ENCODE results near the gene CDH13.

Gene CDH13

DNA sequence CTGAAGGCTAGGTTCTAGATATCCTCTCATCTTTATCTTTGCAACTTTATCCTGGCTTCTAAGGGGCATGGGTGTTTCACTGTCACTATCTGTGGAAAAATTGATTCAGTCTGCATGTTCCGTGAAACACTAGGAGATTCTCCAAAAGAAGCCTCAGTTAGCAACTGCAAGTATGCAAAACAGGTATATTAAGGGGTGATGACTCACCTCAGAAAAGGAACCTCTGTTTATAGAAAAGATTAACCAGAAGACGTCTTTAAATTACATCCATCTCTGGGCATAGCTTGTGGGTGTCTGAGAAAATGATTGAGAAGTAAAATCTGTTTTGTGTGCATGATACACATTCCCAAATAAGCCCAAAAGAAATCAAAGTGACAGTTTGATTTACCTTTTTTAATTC, 827.2 kb downstream of the CDH13 start:
- no peaks in the 10 kb centered on the region for H3K27me3 ChIP-seq (replicated peaks; ENCODE audit: insufficient read depth, low read length)
- H3F3A ChIP-seq (ENCODE audit: insufficient read depth, low read length) = no peaks in the 10 kb centered on the region
- H3K4me3 ChIP-seq (ENCODE audit: low read length) = no peak overlapping the region
- H3K9ac ChIP-seq (ENCODE audit: low read length) = no peak overlapping the region
- no peaks in the 10 kb centered on the region for H3K4me1 ChIP-seq (ENCODE audit: low read length)
- TF ChIP-seq EZH2 (optimal IDR thresholded peaks at IDR 0.05; ENCODE audit: low read depth, low read length) = no peak
- TF ChIP-seq EZH2phosphoT487 (IDR thresholded peaks at IDR 0.05; ENCODE audit: low read length) = no peak
- TF ChIP-seq, protein P1, sequence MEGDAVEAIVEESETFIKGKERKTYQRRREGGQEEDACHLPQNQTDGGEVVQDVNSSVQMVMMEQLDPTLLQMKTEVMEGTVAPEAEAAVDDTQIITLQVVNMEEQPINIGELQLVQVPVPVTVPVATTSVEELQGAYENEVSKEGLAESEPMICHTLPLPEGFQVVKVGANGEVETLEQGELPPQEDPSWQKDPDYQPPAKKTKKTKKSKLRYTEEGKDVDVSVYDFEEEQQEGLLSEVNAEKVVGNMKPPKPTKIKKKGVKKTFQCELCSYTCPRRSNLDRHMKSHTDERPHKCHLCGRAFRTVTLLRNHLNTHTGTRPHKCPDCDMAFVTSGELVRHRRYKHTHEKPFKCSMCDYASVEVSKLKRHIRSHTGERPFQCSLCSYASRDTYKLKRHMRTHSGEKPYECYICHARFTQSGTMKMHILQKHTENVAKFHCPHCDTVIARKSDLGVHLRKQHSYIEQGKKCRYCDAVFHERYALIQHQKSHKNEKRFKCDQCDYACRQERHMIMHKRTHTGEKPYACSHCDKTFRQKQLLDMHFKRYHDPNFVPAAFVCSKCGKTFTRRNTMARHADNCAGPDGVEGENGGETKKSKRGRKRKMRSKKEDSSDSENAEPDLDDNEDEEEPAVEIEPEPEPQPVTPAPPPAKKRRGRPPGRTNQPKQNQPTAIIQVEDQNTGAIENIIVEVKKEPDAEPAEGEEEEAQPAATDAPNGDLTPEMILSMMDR (IDR thresholded peaks at IDR 0.05; ENCODE audit: low read length) = no peak
- H3K9me3 ChIP-seq (replicated peaks; ENCODE audit: insufficient read depth, low read length) = no peaks in the 10 kb centered on the region
- no peaks in the 10 kb centered on the region for H3K36me3 ChIP-seq (replicated peaks; ENCODE audit: insufficient read depth, low read length)
- no peak overlapping the region for H2AFZ ChIP-seq (ENCODE audit: low read length)
- no peak overlapping the region for H3K4me2 ChIP-seq (ENCODE audit: low read depth, low read length)
- H3K79me2 ChIP-seq (ENCODE audit: low read length) = no peaks in the 10 kb centered on the region
- DNase-seq = no peak
- H4K20me1 ChIP-seq (ENCODE audit: insufficient read depth, low read length) = no peaks in the 10 kb centered on the region
- no peaks in the 10 kb centered on the region for H3K9me2 ChIP-seq (replicated peaks; ENCODE audit: insufficient read depth, low read length)
- no peak overlapping the region for H3K27ac ChIP-seq (ENCODE audit: low read length)

DNA sequence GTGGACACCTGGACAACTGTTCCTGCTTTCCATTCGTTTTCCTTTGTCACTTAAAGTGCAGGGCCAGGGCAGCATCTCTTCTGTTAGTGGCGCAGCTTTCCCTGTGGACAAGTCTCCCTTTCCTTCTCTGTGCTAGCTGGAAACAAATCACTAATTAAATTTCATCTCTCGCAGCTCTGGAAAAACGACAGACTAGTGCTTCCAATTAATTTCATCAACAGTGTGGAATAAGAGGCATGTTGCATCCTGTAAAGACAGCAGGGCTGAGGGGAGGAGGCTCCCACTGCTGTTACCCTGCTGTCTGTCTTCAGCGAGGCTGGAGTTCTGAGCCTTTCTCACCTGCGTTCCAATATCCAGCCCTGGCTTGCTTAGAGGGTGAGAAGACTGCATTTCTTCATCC, 828.9 kb downstream of the CDH13 start:
- Histone ChIP-seq H3K36me3 (replicated peaks; ENCODE audit: insufficient read depth, low read length) (no peaks in the 10 kb centered on the region), H3K27ac (ENCODE audit: low read length) (no peak overlapping the region), H3K4me2 (ENCODE audit: low read depth, low read length) (no peak overlapping the region), H3K9me2 (replicated peaks; ENCODE audit: insufficient read depth, low read length) (no peaks in the 10 kb centered on the region), H3K9ac (ENCODE audit: low read length) (no peak overlapping the region), H3F3A (ENCODE audit: insufficient read depth, low read length) (no peaks in the 10 kb centered on the region), H3K4me1 (ENCODE audit: low read length) (no peaks in the 10 kb centered on the region), H3K27me3 (replicated peaks; ENCODE audit: insufficient read depth, low read length) (no peaks in the 10 kb centered on the region), H4K20me1 (ENCODE audit: insufficient read depth, low read length) (no peaks in the 10 kb centered on the region), H2AFZ (ENCODE audit: low read length) (no peak overlapping the region), H3K4me3 (ENCODE audit: low read length) (no peak overlapping the region), H3K79me2 (ENCODE audit: low read length) (no peaks in the 10 kb centered on the region), H3K9me3 (replicated peaks; ENCODE audit: insufficient read depth, low read length) (no peaks in the 10 kb centered on the region)
- TF ChIP-seq EZH2 (optimal IDR thresholded peaks at IDR 0.05; ENCODE audit: low read depth, low read length) (no peak), EZH2phosphoT487 (IDR thresholded peaks at IDR 0.05; ENCODE audit: low read length) (no peak)
- TF ChIP-seq, protein P1 (IDR thresholded peaks at IDR 0.05; ENCODE audit: low read length) = no peak
- DNase-seq = no peak

DNA sequence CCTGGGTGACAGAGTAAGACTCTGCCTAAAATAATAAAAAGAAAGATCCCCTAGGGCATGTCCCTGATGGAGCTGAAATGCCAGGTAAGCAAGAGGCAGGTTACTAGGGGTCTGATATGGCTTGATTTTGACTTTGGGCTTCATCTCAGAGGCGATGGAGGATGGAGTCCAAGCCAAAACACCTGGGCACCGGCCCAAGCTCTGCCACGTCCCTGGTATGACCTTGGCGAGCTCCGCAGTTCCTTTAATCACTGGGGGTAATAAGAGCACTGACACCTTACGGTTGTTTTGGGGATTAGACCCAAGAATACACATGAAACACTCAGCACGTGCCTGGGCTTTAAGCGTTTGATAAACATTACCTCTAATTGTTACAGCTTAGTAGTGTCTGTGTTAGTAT, 830.2 kb downstream of the CDH13 start:
- TF ChIP-seq, protein P1 (IDR thresholded peaks at IDR 0.05; ENCODE audit: low read length) = no peak
- no peak for TF ChIP-seq EZH2 (optimal IDR thresholded peaks at IDR 0.05; ENCODE audit: low read depth, low read length)
- TF ChIP-seq EZH2phosphoT487 (IDR thresholded peaks at IDR 0.05; ENCODE audit: low read length) = no peak
- H3K4me1 ChIP-seq (ENCODE audit: low read length) = no peaks in the 10 kb centered on the region

More for the DNA sequence above, 830.2 kb downstream of the CDH13 start:
- Histone ChIP-seq H3F3A (ENCODE audit: insufficient read depth, low read length) (no peaks in the 10 kb centered on the region), H3K79me2 (ENCODE audit: low read length) (no peaks in the 10 kb centered on the region), H3K9me3 (replicated peaks; ENCODE audit: insufficient read depth, low read length) (no peaks in the 10 kb centered on the region), H3K9ac (ENCODE audit: low read length) (no peak overlapping the region), H4K20me1 (ENCODE audit: insufficient read depth, low read length) (no peaks in the 10 kb centered on the region), H3K4me3 (ENCODE audit: low read length) (no peak overlapping the region), H3K36me3 (replicated peaks; ENCODE audit: insufficient read depth, low read length) (no peaks in the 10 kb centered on the region), H3K9me2 (replicated peaks; ENCODE audit: insufficient read depth, low read length) (no peaks in the 10 kb centered on the region), H3K27ac (ENCODE audit: low read length) (no peak overlapping the region), H3K4me2 (ENCODE audit: low read depth, low read length) (no peak overlapping the region), H3K27me3 (replicated peaks; ENCODE audit: insufficient read depth, low read length) (no peaks in the 10 kb centered on the region), H2AFZ (ENCODE audit: low read length) (no peak overlapping the region)
- no peak for DNase-seq
